Adrenal gland (tissue), 12 donors: ENCODE results near the gene MARCHF11. TPM values are rescaled to one million over a fixed set of nuclear protein-coding genes. Genes with fewer than 3 reads are reported as not detected.

Experiments used
- DNase-seq, 7 donors: peaks; one replicate each; pipeline ENCODE4 v3.0.0-alpha.2; 2019 to 2020
- H3K27ac ChIP-seq, 5 donors: fragments of 200-600 bp; sonication (generic) in 4 of 5; 1 replicate in 3 of 5; 2 replicates in 2 of 5; pipeline versions ENCODE4 v1.5.1 to v1.8.0; 2016 to 2020; ENCODE audit warnings: mild to moderate bottlenecking in 1 of 5
- H3K27me3 ChIP-seq: fragments of 200-600 bp; 2 replicates; pipeline ENCODE4 v1.8.0; 2021
- H3K36me3 ChIP-seq, 2 donors: fragments of 200-600 bp; replicated peaks in 1 of 2; 1 replicate in 1 of 2; 2 replicates in 1 of 2; pipeline versions ENCODE4 v1.5.1 to v1.8.0; 2018 to 2022
- H3K4me1 ChIP-seq, 2 donors: fragments of 200-600 bp; replicated peaks in 1 of 2; 1 replicate in 1 of 2; 2 replicates in 1 of 2; pipeline versions ENCODE4 v1.5.1 to v1.8.0; 2018 to 2021
- H3K4me3 ChIP-seq, 4 donors: fragments of 200-600 bp; sonication (generic) in 3 of 4; one replicate each; pipeline ENCODE4 v1.5.1; 2016 to 2018
- H3K9me3 ChIP-seq, 3 donors: fragments of 200-600 bp; sonication (generic) in 1 of 3; replicated peaks in 1 of 3; 1 replicate in 2 of 3; 2 replicates in 1 of 3; pipeline versions ENCODE4 v1.5.1 to v1.8.0; 2016 to 2021
- POLR2A ChIP-seq, 2 donors: fragments of 450-650 bp; IDR thresholded peaks; one replicate each; pipeline ENCODE4 v1.6.1; 2017; ENCODE audit warnings: antibody characterized with exemption in 2 of 2, mild to moderate bottlenecking in 2 of 2, moderate library complexity in 1 of 2
- WGBS, 4 donors: extraction: QIAGEN DNeasy Blood & Tissue Kit in 2 of 4; methylation state at CpG; one replicate each; pipeline versions ENCODE4 v1.1.5 to v1.1.7; 2013 to 2017; 5-methylcytosine and 5-hydroxymethylcytosine counted together
- intact Hi-C, 2 donors: fragments of 100-400 bp; cut with DNase I; formaldehyde crosslinking; loops; one replicate each; pipeline versions ENCODE4 v1.14.1 to v1.15.0; 2022 to 2023
- polyA plus RNA-seq, 3 donors: library from polyadenylated mRNA; stranded (reverse); fragments of 200-250 nt in 2 of 3; fragments of 350-450 nt in 1 of 3; fragmentation: Illumina TruSeq in 1 of 3; extraction: RNeasy Lipid Tissue Mini Kit (QIAGEN cat#74804) in 1 of 3; gene quantifications; one replicate each; pipeline ENCODE4 v1.2.3, GENCODE V29; 2013 to 2014
- total RNA-seq, 9 donors: library from RNA; depleted of rRNA in 4 of 9; stranded (reverse); fragments of >200 nt in 4 of 9; fragments of 120-200 nt in 1 of 9; fragmentation: NEBNext Ultra II Directional in 1 of 9; extraction: Animal tissue kit (Norgen Biotek cat#: 25700) in 1 of 9; gene quantifications; one replicate each; pipeline versions ENCODE4 v1.1.0 to v1.2.4, GENCODE V29; 2013 to 2023
- TF ChIP-seq, protein P1 (sequence below), 6 experiments: fragments of 450-650 bp in 4 of 6; fragments of 200-600 bp in 2 of 6; sonication (generic) in 1 of 6; IDR thresholded peaks; 1 replicate in 5 of 6; 2 replicates in 1 of 6; pipeline versions ENCODE4 v1.5.1 to v1.8.0; 2016 to 2021; ENCODE audit warnings: antibody characterized with exemption in 6 of 6, mild to moderate bottlenecking in 2 of 6, moderate library complexity in 1 of 6
- donor health status: healthy with polysubstance abuse.
- donor health status: Bipolar disorder and iron deficiency.
- donor health status: DM: yes; HTN: yes; CAD: no.
- donor health status: DM: no; HTN: no; CAD: no.
- donor health status: DM: no; HTN: no; CAD: no.
- donor health status: DM: yes; HTN: yes; CAD: no.

The MARCHF11 gene
- total and polyA plus RNA-seq, 12 donors, result 0.14 to 3.9 (median 1.0) TPM; not detected in 6

DNA sequence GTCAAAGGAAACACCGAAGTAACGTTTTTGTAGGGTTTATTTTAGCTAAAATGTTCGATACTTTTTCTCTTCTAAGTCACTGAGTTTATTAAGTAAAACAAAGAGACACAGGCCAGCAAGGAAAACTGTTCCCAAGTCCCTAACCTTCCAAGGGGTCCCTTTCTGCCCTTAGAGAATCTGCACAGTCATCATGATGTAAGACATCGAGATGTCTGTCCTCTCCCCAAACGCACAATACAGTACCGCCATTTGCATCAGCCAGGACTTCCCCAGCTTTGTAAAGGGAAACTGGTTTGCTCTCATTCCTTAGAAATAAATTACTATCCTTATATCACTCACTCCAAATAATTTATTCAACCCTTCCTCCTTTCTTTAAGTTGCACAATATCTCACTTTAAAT lies 89.3 kb downstream of the MARCHF11 start:
- TF ChIP-seq, protein P1, sequence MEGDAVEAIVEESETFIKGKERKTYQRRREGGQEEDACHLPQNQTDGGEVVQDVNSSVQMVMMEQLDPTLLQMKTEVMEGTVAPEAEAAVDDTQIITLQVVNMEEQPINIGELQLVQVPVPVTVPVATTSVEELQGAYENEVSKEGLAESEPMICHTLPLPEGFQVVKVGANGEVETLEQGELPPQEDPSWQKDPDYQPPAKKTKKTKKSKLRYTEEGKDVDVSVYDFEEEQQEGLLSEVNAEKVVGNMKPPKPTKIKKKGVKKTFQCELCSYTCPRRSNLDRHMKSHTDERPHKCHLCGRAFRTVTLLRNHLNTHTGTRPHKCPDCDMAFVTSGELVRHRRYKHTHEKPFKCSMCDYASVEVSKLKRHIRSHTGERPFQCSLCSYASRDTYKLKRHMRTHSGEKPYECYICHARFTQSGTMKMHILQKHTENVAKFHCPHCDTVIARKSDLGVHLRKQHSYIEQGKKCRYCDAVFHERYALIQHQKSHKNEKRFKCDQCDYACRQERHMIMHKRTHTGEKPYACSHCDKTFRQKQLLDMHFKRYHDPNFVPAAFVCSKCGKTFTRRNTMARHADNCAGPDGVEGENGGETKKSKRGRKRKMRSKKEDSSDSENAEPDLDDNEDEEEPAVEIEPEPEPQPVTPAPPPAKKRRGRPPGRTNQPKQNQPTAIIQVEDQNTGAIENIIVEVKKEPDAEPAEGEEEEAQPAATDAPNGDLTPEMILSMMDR (IDR thresholded peaks at IDR 0.05), result no peak
- TF ChIP-seq POLR2A (IDR thresholded peaks at IDR 0.05), result no peak
- intact Hi-C loops, result no loop called here
- Histone ChIP-seq H3K27ac (no peak overlapping the region), H3K4me3 (no peak overlapping the region), H3K9me3 (no peaks in the 10 kb centered on the region), H3K4me1 (no peaks in the 10 kb centered on the region), H3K27me3 (no peaks in the 10 kb centered on the region), H3K36me3 (no peaks in the 10 kb centered on the region)
- no peak for DNase-seq
- 87 to 92% (median 90%) methylated on average over 6 of the region's 6 CpGs for WGBS, 4 donors

DNA sequence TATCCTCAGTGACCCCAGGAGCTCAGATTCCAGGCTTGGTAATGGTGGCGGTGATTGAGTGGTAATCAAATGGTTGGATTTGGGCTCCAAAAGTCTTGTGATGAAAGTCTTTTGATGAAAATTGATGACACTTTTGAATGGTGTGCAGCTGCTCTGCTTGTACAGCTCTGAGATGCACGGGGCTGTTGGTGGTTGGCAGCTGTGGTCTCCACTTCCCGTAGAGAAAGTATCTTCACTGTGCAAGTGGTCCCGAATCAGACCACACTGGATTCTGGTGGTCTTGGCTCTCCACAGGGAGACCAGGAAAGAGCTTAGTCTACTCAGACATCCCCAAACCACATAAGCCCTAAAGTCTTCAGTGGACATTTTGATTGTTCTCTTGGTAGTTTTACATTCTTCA lies 96.6 kb downstream of the MARCHF11 start:
- intact Hi-C loops, result no loop called here
- TF ChIP-seq, protein P1 (IDR thresholded peaks at IDR 0.05), result no peak
- TF ChIP-seq POLR2A (IDR thresholded peaks at IDR 0.05), result no peak
- no peaks in the 10 kb centered on the region for H3K4me1 ChIP-seq
- no peaks in the 10 kb centered on the region for H3K9me3 ChIP-seq
- no peaks in the 10 kb centered on the region for H3K27me3 ChIP-seq
- H3K27ac ChIP-seq, result no peak overlapping the region
- DNase-seq, result no peak
- H3K4me3 ChIP-seq, result no peak overlapping the region
- no peaks in the 10 kb centered on the region for H3K36me3 ChIP-seq
- 78 to 89% (median 84%) methylated on average over 4 of the region's 4 CpGs for WGBS, 4 donors

DNA sequence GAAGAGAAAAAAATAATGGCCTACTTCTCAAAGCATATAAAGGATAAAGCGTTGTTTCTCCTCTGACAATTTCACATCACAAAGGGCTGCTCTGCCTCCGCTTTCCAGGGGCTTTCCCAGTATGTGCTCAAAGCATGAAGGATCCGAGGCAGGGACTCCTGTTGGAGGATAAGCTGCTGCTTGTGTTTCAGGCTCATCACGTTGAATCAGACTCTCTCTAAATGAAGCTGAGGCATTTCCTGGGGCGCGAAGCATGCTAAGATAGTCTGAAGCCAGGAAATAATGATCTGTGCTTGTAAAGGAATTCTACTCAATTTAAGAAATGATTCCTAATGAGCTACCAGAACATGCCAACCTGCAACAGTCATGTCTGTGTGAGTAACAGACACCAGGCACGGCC lies 97.5 kb downstream of the MARCHF11 start:
- intact Hi-C loops, result no loop called here

DNA sequence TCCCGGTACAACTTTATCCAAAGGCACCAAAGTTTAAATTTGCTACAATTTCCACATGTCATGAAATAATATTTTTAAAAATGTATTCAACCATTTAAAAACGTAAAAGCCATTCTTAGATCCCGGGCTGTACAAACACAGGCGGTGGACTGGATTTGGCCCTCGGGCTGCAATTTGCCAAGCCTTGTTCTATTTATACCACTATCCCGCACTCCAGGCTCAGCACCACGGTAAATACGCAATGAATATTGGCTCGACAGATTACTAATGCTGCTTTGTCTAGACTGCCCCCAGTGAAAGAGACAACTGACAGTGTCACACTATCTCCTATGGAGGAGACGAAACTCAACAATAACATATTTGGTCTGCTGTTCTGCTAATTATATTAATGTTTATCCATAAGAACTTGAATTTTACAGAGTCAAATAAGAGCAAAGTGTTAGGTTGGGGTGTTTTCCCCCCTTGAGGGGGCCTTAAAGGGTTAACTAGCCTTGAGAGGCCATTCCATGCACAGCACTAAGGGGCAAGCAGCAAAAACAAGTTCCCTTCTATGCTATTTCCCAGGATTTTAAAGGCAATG lies 98.1 kb downstream of the MARCHF11 start:
- no peak for TF ChIP-seq POLR2A (IDR thresholded peaks at IDR 0.05)
- TF ChIP-seq, protein P1 (IDR thresholded peaks at IDR 0.05), result no peak
- no peak for DNase-seq
- H3K36me3 ChIP-seq, result no peaks in the 10 kb centered on the region
- intact Hi-C loops, result no loop called here
- no peak overlapping the region for H3K27ac ChIP-seq
- H3K4me1 ChIP-seq, result no peaks in the 10 kb centered on the region
- H3K9me3 ChIP-seq, result no peaks in the 10 kb centered on the region
- no peak overlapping the region for H3K4me3 ChIP-seq
- 81 to 92% (median 85%) methylated on average over 10 of the region's 10 CpGs for WGBS, 4 donors
- no peaks in the 10 kb centered on the region for H3K27me3 ChIP-seq

More for the DNA sequence above, 97.5 kb downstream of the MARCHF11 start:
- Histone ChIP-seq H3K27me3 (no peaks in the 10 kb centered on the region), H3K9me3 (no peaks in the 10 kb centered on the region), H3K4me1 (no peaks in the 10 kb centered on the region), H3K4me3 (no peak overlapping the region), H3K27ac (no peak overlapping the region), H3K36me3 (no peaks in the 10 kb centered on the region)
- TF ChIP-seq, protein P1 (IDR thresholded peaks at IDR 0.05), result no peak
- no peak for TF ChIP-seq POLR2A (IDR thresholded peaks at IDR 0.05)
- DNase-seq, result no peak
- WGBS, 4 donors, result 60 to 69% (median 63%) methylated on average over 7 of the region's 7 CpGs
